SK-N-SH (cell line): Measurements from ENCODE around the gene ARHGAP6. TPM values are rescaled to one million over a fixed set of nuclear protein-coding genes. Genes with fewer than 3 reads are reported as not detected.

Experiments
- CTCF ChIA-PET: fragments of 300-600, 350-600 bp; formaldehyde crosslinking; extraction: SDS; loops from one replicate; lab custom pipeline; 2021; lab: Yijun Ruan, JAX
- POLR2A ChIA-PET: fragments of 350-600 bp; sonication (Branson Sonifier 250); formaldehyde crosslinking; extraction: SDS; loops from one replicate; lab custom pipeline; 2020; ENCODE audit warnings: antibody characterized with exemption, inconsistent platforms; lab: Yijun Ruan, JAX
- DNase-seq: peaks from one replicate; pipeline ENCODE4 v3.0.0; 2012
- H2AFZ ChIP-seq: fragments of 200-600 bp; sonication (generic); 2 replicates; pipeline ENCODE4 v1.8.1; 2016; ENCODE audit warnings: antibody characterized with exemption, mild to moderate bottlenecking, low read depth
- H3F3A ChIP-seq: fragments of 200-600 bp; sonication (generic); replicated peaks from 2 replicates; pipeline ENCODE3; 2016; ENCODE audit warnings: antibody characterized with exemption, mild to moderate bottlenecking; ENCODE audit not compliant: insufficient read depth
- H3K27ac ChIP-seq, 2 experiments: fragments of 200-500 bp in 1 of 2; fragments of 200-600 bp in 1 of 2; sonication (Bioruptor generic) in 1 of 2; sonication (generic), shearing (Covaris generic) in 1 of 2; 2 replicates each; pipeline versions ENCODE4 v1.5.1 to v1.6.1; 2014 to 2016; ENCODE audit warnings: low read depth in 2 of 2, inconsistent platforms in 1 of 2, low read length in 1 of 2, mild to moderate bottlenecking in 1 of 2, mixed read lengths in 1 of 2
- H3K27me3 ChIP-seq: fragments of 200-600 bp; sonication (generic), shearing (Covaris generic); 2 replicates; pipeline ENCODE4 v1.6.1; 2016; ENCODE audit warnings: mixed run types; ENCODE audit not compliant: insufficient read depth
- H3K36me3 ChIP-seq, 2 experiments: fragments of 200-500 bp in 1 of 2; fragments of 200-600 bp in 1 of 2; sonication (Bioruptor generic) in 1 of 2; sonication (generic) in 1 of 2; replicated peaks in 1 of 2; 2 replicates each; pipeline versions ENCODE3 to v1.5.1; 2014 to 2016; ENCODE audit warnings: low read length in 1 of 2, mild to moderate bottlenecking in 1 of 2; ENCODE audit not compliant: insufficient read depth in 2 of 2, control insufficient read depth in 1 of 2
- H3K4me1 ChIP-seq, 2 experiments: fragments of 200-500 bp in 1 of 2; fragments of 200-600 bp in 1 of 2; sonication (Bioruptor generic) in 1 of 2; sonication (generic), shearing (Covaris generic) in 1 of 2; 2 replicates each; pipeline versions ENCODE4 v1.5.1 to v1.6.1; 2014 to 2016; ENCODE audit warnings: low read depth in 1 of 2, low read length in 1 of 2, mixed run types in 1 of 2; ENCODE audit not compliant: insufficient read depth in 2 of 2, control insufficient read depth in 1 of 2
- H3K4me2 ChIP-seq: fragments of 200-600 bp; sonication (generic), shearing (Covaris generic); 2 replicates; pipeline ENCODE4 v1.6.1; 2017; ENCODE audit warnings: mixed run types
- H3K4me3 ChIP-seq, 2 experiments: fragments of 200-500 bp in 1 of 2; fragments of 200-600 bp in 1 of 2; sonication (Bioruptor generic) in 1 of 2; sonication (generic), shearing (Covaris generic) in 1 of 2; 2 replicates each; pipeline versions ENCODE4 v1.5.1 to v1.8.1; 2014 to 2016; ENCODE audit warnings: low read depth in 2 of 2, inconsistent platforms in 1 of 2, low read length in 1 of 2, mild to moderate bottlenecking in 1 of 2, mixed read lengths in 1 of 2, moderate library complexity in 1 of 2
- H3K79me2 ChIP-seq: fragments of 200-600 bp; sonication (generic); 2 replicates; pipeline ENCODE4 v1.8.1; 2017; ENCODE audit warnings: mild to moderate bottlenecking; ENCODE audit not compliant: insufficient read depth
- H3K9ac ChIP-seq: fragments of 200-600 bp; sonication (generic); 2 replicates; pipeline ENCODE4 v1.6.1; 2017; ENCODE audit warnings: mixed run types
- H3K9me2 ChIP-seq: fragments of 200-600 bp; sonication (generic); 2 replicates; pipeline ENCODE4 v1.6.1; 2017; ENCODE audit warnings: mixed run types
- H3K9me3 ChIP-seq: fragments of 200-600 bp; sonication (generic); 2 replicates; pipeline ENCODE4 v1.6.1; 2017; ENCODE audit warnings: mixed run types, mild to moderate bottlenecking, moderate library complexity
- H4K20me1 ChIP-seq: fragments of 200-600 bp; sonication (generic); 2 replicates; pipeline ENCODE4 v1.6.1; 2017; ENCODE audit warnings: mild to moderate bottlenecking, mixed run types; ENCODE audit not compliant: insufficient read depth
- CHD2 ChIP-seq: fragments of 150-350 bp; IDR thresholded peaks from 2 replicates; pipeline ENCODE4 v1.6.1; 2018; ENCODE audit warnings: low read length; ENCODE audit not compliant: partially characterized antibody
- ELF1 ChIP-seq: IDR thresholded peaks from 2 replicates; pipeline ENCODE4 v1.4.0; 2012
- EP300 ChIP-seq, 2 experiments: IDR thresholded peaks; 2 replicates each; pipeline versions ENCODE4 v1.4.0 to v1.6.1; 2012; ENCODE audit warnings: borderline replicate concordance in 1 of 2, low read depth in 1 of 2, low read length in 1 of 2
- FOSL2 ChIP-seq: IDR thresholded peaks from 2 replicates; pipeline ENCODE4 v1.4.0; 2012; ENCODE audit warnings: low read depth, mild to moderate bottlenecking, moderate library complexity, borderline replicate concordance
- FOXJ3 ChIP-seq: sonication (generic); formaldehyde crosslinking; IDR thresholded peaks from 2 replicates; pipeline ENCODE4 v1.5.1; 2020; ENCODE audit warnings: mild to moderate bottlenecking, missing genetic modification reagents
- FOXM1 ChIP-seq: IDR thresholded peaks from 2 replicates; pipeline ENCODE4 v1.4.0; 2012; ENCODE audit warnings: low read depth, mild to moderate bottlenecking
- GABPA ChIP-seq: IDR thresholded peaks from 2 replicates; pipeline ENCODE4 v1.4.0; 2012; ENCODE audit warnings: low read depth, mild to moderate bottlenecking
- GATA2 ChIP-seq: sonication (generic); formaldehyde crosslinking; IDR thresholded peaks from 2 replicates; pipeline ENCODE4 v1.5.0; 2020; ENCODE audit warnings: mild to moderate bottlenecking, missing genetic modification reagents
- JUND ChIP-seq: IDR thresholded peaks from 2 replicates; pipeline ENCODE4 v1.4.0; 2012
- MAX ChIP-seq: IDR thresholded peaks from 2 replicates; pipeline ENCODE4 v1.4.0; 2012; ENCODE audit warnings: low read depth
- MEF2A ChIP-seq: IDR thresholded peaks from 2 replicates; pipeline ENCODE4 v1.4.0; 2012; ENCODE audit warnings: low read depth, borderline replicate concordance
- NFIC ChIP-seq: IDR thresholded peaks from 2 replicates; pipeline ENCODE4 v1.4.0; 2012; ENCODE audit warnings: borderline replicate concordance
- NRF1 ChIP-seq: IDR thresholded peaks from 2 replicates; pipeline ENCODE4 v1.6.1; 2012; ENCODE audit warnings: low read depth, mild to moderate bottlenecking, low read length
- POLR2AphosphoS5 ChIP-seq: IDR thresholded peaks from 2 replicates; pipeline ENCODE4 v1.6.1; 2012; ENCODE audit warnings: low read depth, low read length
- RAD21 ChIP-seq: IDR thresholded peaks from 2 replicates; pipeline ENCODE4 v1.6.1; 2012; ENCODE audit warnings: mild to moderate bottlenecking, low read length
- RCOR1 ChIP-seq: fragments of 150-350 bp; IDR thresholded peaks from 2 replicates; pipeline ENCODE4 v1.6.1; 2017; ENCODE audit warnings: antibody characterized with exemption, low read length
- RXRA ChIP-seq: IDR thresholded peaks from 2 replicates; pipeline ENCODE4 v1.4.0; 2012; ENCODE audit warnings: low read depth, mild to moderate bottlenecking, borderline replicate concordance
- TEAD4 ChIP-seq: IDR thresholded peaks from 2 replicates; pipeline ENCODE4 v1.4.0; 2012; ENCODE audit warnings: mild to moderate bottlenecking, borderline replicate concordance; ENCODE audit not compliant: insufficient read depth
- WGBS: methylation state at CpG from one replicate; pipeline ENCODE4 v1.1.6; 2017; ENCODE audit warnings: low lambda C conversion rate; 5-methylcytosine and 5-hydroxymethylcytosine counted together
- polyA plus RNA-seq, 3 experiments: library from polyadenylated mRNA; depleted of rRNA; stranded (reverse); fragments of >200 nt; gene quantifications; 2 replicates each; pipeline ENCODE4 v1.2.3, GENCODE V29; 2012
- TF ChIP-seq, protein P1 (sequence below): IDR thresholded peaks from 2 replicates; pipeline ENCODE4 v1.4.0; 2012; ENCODE audit warnings: low read depth, borderline replicate concordance
- TF ChIP-seq, protein P2 (sequence below): fragments of 150-350 bp; IDR thresholded peaks from 2 replicates; pipeline ENCODE4 v1.6.1; 2017; ENCODE audit warnings: antibody characterized with exemption, low read length, low read depth, borderline replicate concordance
- TF ChIP-seq, protein P3 (sequence below): fragments of 200-600 bp; sonication (generic); IDR thresholded peaks from 2 replicates; pipeline ENCODE4 v1.6.1; 2017; ENCODE audit warnings: antibody characterized with exemption, mild to moderate bottlenecking, moderate library complexity

The ARHGAP6 gene
- polyA plus RNA-seq, 1 of the 3 experiments (the other 2 are of a cell fraction): 0.16 TPM

DNA sequence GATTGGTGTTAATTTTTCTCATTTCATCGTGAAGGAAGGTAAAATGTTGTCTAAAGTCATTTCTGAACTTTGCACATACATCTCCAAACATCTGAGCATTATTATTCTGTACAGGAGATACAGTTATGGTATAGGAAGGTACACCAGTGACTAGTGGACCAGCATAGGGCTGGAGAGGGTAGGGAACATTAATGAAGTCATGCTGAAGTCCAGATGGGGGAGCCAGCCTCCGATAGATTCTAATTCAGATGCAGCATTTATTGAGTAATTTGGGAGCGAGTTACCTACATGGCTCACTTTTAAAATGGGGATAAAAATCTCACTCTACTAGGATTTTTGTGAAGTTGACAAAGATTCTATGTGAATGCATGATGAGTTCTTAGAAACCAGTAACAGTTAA lies 337.6 kb downstream of the ARHGAP6 start:
- no peaks in the 10 kb centered on the region for H3K36me3 ChIP-seq
- H3K27ac ChIP-seq: no peak overlapping the region
- no peaks in the 10 kb centered on the region for H3K9me2 ChIP-seq
- H3K9ac ChIP-seq: no peak overlapping the region
- no peak overlapping the region for H3K4me2 ChIP-seq
- ChIA-PET POLR2A (no interaction called here), CTCF (no interaction called here)
- no peak overlapping the region for H3K4me3 ChIP-seq
- no peak overlapping the region for H2AFZ ChIP-seq
- no peaks in the 10 kb centered on the region for H3K27me3 ChIP-seq
- WGBS: 37% methylated on average over 3 of the region's 3 CpGs
- no peaks in the 10 kb centered on the region for H4K20me1 ChIP-seq
- H3K4me1 ChIP-seq: no peaks in the 10 kb centered on the region
- H3K9me3 ChIP-seq: no peaks in the 10 kb centered on the region
- DNase-seq: no peak
- TF ChIP-seq GATA2 (CRISPR knock-in tag): no peak
- TF ChIP-seq JUND: no peak
- no peak for TF ChIP-seq ELF1
- no peak for TF ChIP-seq NRF1
- no peak for TF ChIP-seq RCOR1
- TF ChIP-seq, protein P1, sequence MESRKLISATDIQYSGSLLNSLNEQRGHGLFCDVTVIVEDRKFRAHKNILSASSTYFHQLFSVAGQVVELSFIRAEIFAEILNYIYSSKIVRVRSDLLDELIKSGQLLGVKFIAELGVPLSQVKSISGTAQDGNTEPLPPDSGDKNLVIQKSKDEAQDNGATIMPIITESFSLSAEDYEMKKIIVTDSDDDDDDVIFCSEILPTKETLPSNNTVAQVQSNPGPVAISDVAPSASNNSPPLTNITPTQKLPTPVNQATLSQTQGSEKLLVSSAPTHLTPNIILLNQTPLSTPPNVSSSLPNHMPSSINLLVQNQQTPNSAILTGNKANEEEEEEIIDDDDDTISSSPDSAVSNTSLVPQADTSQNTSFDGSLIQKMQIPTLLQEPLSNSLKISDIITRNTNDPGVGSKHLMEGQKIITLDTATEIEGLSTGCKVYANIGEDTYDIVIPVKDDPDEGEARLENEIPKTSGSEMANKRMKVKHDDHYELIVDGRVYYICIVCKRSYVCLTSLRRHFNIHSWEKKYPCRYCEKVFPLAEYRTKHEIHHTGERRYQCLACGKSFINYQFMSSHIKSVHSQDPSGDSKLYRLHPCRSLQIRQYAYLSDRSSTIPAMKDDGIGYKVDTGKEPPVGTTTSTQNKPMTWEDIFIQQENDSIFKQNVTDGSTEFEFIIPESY: no peak
- TF ChIP-seq RXRA: no peak
- TF ChIP-seq NFIC: no peak
- no peak for TF ChIP-seq MAX
- TF ChIP-seq TEAD4: no peak
- TF ChIP-seq EP300 (IDR thresholded peaks at IDR 0.05; ENCODE audit: borderline replicate concordance in 1 of 2, low read depth in 1 of 2, low read length in 1 of 2): no peak
- TF ChIP-seq FOXJ3: no peak
- TF ChIP-seq FOSL2: no peak
- TF ChIP-seq, protein P2, sequence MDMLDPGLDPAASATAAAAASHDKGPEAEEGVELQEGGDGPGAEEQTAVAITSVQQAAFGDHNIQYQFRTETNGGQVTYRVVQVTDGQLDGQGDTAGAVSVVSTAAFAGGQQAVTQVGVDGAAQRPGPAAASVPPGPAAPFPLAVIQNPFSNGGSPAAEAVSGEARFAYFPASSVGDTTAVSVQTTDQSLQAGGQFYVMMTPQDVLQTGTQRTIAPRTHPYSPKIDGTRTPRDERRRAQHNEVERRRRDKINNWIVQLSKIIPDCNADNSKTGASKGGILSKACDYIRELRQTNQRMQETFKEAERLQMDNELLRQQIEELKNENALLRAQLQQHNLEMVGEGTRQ: no peak
- no peak for TF ChIP-seq MEF2A
- TF ChIP-seq RAD21: no peak
- H3K79me2 ChIP-seq: no peaks in the 10 kb centered on the region
- H3F3A ChIP-seq: no peaks in the 10 kb centered on the region

DNA sequence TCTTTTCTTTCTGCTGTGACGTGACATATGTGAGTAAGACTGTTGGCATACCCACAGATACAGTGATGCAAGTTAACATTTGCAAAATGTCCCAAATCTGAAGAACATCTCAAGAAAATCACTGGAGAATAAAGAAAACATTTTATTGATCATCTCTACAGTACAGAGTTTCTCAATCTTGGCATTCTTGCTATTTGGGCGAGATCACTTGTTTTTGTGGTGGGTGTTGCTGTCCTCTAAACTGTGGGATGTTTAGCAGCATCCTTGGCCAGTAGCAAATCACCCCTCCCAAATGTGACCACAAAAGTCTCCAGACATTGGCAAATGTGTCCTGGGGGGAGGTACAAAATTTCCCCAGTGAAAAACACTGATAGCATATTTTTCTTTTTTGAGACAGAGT lies 343.7 kb downstream of the ARHGAP6 start:
- H3K9ac ChIP-seq: no peak overlapping the region
- TF ChIP-seq GABPA (no peak), FOXM1 (no peak), MAX (no peak), RAD21 (no peak), FOSL2 (no peak), CHD2 (no peak), FOXJ3 (no peak), POLR2AphosphoS5 (no peak)
- TF ChIP-seq, protein P2: no peak
- TF ChIP-seq, protein P3, sequence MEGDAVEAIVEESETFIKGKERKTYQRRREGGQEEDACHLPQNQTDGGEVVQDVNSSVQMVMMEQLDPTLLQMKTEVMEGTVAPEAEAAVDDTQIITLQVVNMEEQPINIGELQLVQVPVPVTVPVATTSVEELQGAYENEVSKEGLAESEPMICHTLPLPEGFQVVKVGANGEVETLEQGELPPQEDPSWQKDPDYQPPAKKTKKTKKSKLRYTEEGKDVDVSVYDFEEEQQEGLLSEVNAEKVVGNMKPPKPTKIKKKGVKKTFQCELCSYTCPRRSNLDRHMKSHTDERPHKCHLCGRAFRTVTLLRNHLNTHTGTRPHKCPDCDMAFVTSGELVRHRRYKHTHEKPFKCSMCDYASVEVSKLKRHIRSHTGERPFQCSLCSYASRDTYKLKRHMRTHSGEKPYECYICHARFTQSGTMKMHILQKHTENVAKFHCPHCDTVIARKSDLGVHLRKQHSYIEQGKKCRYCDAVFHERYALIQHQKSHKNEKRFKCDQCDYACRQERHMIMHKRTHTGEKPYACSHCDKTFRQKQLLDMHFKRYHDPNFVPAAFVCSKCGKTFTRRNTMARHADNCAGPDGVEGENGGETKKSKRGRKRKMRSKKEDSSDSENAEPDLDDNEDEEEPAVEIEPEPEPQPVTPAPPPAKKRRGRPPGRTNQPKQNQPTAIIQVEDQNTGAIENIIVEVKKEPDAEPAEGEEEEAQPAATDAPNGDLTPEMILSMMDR: no peak

More for the DNA sequence above, 343.7 kb downstream of the ARHGAP6 start:
- Histone ChIP-seq H3K4me3 (no peak overlapping the region), H3K79me2 (no peaks in the 10 kb centered on the region), H4K20me1 (no peaks in the 10 kb centered on the region), H3K9me3 (no peaks in the 10 kb centered on the region; the same call in 1 of the 2 replicates), H3K4me1 (no peaks in the 10 kb centered on the region), H3F3A (no peaks in the 10 kb centered on the region), H3K36me3 (no peaks in the 10 kb centered on the region), H3K9me2 (no peaks in the 10 kb centered on the region), H2AFZ (no peak overlapping the region), H3K27ac (no peak overlapping the region), H3K4me2 (no peak overlapping the region), H3K27me3 (no peaks in the 10 kb centered on the region)
- CTCF ChIA-PET: no interaction called here
- 66% methylated on average over 2 of the region's 2 CpGs for WGBS
- POLR2A ChIA-PET: no interaction called here
- no peak for DNase-seq
